Measurements from ENCODE around the gene GALNTL6. TPM values are rescaled to one million over a fixed set of nuclear protein-coding genes. Genes with fewer than 3 reads are reported as not detected.

Gene GALNTL6
- polyA plus RNA-seq, 1 donor (not counting 4 experiments of a cell fraction or from before 2014, with no cell fraction given), result not detected

- no peak for TF ChIP-seq EZH2 (IDR thresholded peaks at IDR 0.05; ENCODE audit: low read length)
- TF ChIP-seq CTCF (optimal IDR thresholded peaks at IDR 0.05 in 1 of 3, IDR thresholded peaks at IDR 0.05 in 1 of 3, conservative IDR thresholded peaks at IDR 0.05 in 1 of 3; ENCODE audit: extremely low read depth in 1 of 3, insufficient read depth in 2 of 3, low read length in 3 of 3), result no peak
- Histone ChIP-seq H3K27me3 (ENCODE audit: control insufficient read depth, extremely low read depth, insufficient read depth, low read length) (no peaks in the 10 kb centered on the region), H3K4me1 (ENCODE audit: control insufficient read depth, extremely low read depth, insufficient read depth, low read length) (no peaks in the 10 kb centered on the region), H3K9me1 (ENCODE audit: control insufficient read depth, extremely low read depth, insufficient read depth, low read length) (no peaks in the 10 kb centered on the region), H3K9ac (ENCODE audit: control insufficient read depth, extremely low read depth, insufficient read depth, low read length) (no peak overlapping the region), H3K9me3 (ENCODE audit: control insufficient read depth, low read depth, low read length) (no peaks in the 10 kb centered on the region), H2AFZ (ENCODE audit: control insufficient read depth, low read length) (no peak overlapping the region), H3K36me3 (ENCODE audit: control insufficient read depth in 2 of 2, extremely low read depth in 1 of 2, insufficient read depth in 2 of 2, low read length in 2 of 2) (no peaks in the 10 kb centered on the region), H4K20me1 (ENCODE audit: control insufficient read depth, extremely low read depth, insufficient read depth, low read length) (no peaks in the 10 kb centered on the region), H3K4me3 (ENCODE audit: control insufficient read depth in 2 of 3, extremely low read depth in 1 of 3, insufficient read depth in 2 of 3, low read depth in 1 of 3, low read length in 3 of 3) (no peak overlapping the region), H3K4me2 (ENCODE audit: control insufficient read depth, extremely low read depth, insufficient read depth, low read depth, low read length) (no peak overlapping the region), H3K27ac (ENCODE audit: control insufficient read depth, insufficient read depth, low read length) (no peak overlapping the region), H3K79me2 (ENCODE audit: control insufficient read depth, insufficient read depth, low read length) (no peaks in the 10 kb centered on the region)
- FAIRE-seq (no peak), DNase-seq (ENCODE audit: low read depth, low spot score) (no peak)
- dilution Hi-C loops (cut with MboI; ENCODE audit: extremely low pct_ligation_motif_present, low sequenced_read_pairs), result no loop called here
Measured at GRCh38 chr4:172887959-172888358, 1074.8 kb downstream of the GALNTL6 start.

DNA sequence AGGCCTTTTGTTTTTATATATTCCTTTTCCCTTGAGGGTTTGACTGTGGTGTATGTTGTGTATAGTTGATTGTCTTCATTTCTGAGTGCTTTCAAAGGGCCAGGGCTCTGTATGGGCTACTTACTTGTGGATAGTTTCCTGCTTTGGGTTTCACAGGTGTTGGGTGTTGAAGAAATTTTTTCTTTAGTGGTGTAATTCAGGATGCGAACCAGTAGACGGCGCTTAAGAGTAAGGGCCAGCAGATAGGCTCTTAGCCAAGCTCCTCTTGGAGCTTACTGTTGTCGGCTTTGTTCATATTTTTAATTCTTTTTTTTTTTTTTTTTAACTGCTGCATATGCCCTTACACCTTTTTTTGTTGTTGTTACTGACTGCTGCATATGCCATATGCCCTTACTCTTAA, 1079.1 kb downstream of the GALNTL6 start:
- no peaks in the 10 kb centered on the region for H3K9me3 ChIP-seq (ENCODE audit: control insufficient read depth, low read depth, low read length)
- peak; percentile 9 for DNase-seq (ENCODE audit: low read depth, low spot score)
- H3K4me2 ChIP-seq (ENCODE audit: control insufficient read depth, extremely low read depth, insufficient read depth, low read depth, low read length), result no peak overlapping the region
- TF ChIP-seq EZH2 (IDR thresholded peaks at IDR 0.05; ENCODE audit: low read length) (no peak), CTCF (optimal IDR thresholded peaks at IDR 0.05 in 1 of 3, IDR thresholded peaks at IDR 0.05 in 1 of 3, conservative IDR thresholded peaks at IDR 0.05 in 1 of 3; ENCODE audit: extremely low read depth in 1 of 3, insufficient read depth in 2 of 3, low read length in 3 of 3) (peak; percentile 52 to 91 (median 55))
- no peaks in the 10 kb centered on the region for H3K36me3 ChIP-seq (ENCODE audit: control insufficient read depth in 2 of 2, extremely low read depth in 1 of 2, insufficient read depth in 2 of 2, low read length in 2 of 2)
- H3K27ac ChIP-seq (ENCODE audit: control insufficient read depth, insufficient read depth, low read length), result no peak overlapping the region
- H3K27me3 ChIP-seq (ENCODE audit: control insufficient read depth, extremely low read depth, insufficient read depth, low read length), result no peaks in the 10 kb centered on the region
- H3K4me3 ChIP-seq (ENCODE audit: control insufficient read depth in 2 of 3, extremely low read depth in 1 of 3, insufficient read depth in 2 of 3, low read depth in 1 of 3, low read length in 3 of 3), result no peak overlapping the region
- H3K9me1 ChIP-seq (ENCODE audit: control insufficient read depth, extremely low read depth, insufficient read depth, low read length), result no peaks in the 10 kb centered on the region
- H3K4me1 ChIP-seq (ENCODE audit: control insufficient read depth, extremely low read depth, insufficient read depth, low read length), result no peaks in the 10 kb centered on the region
- H3K79me2 ChIP-seq (ENCODE audit: control insufficient read depth, insufficient read depth, low read length), result no peaks in the 10 kb centered on the region
- dilution Hi-C loops (cut with MboI; ENCODE audit: extremely low pct_ligation_motif_present, low sequenced_read_pairs), result no loop called here
- FAIRE-seq, result peak; percentile 9
- H3K9ac ChIP-seq (ENCODE audit: control insufficient read depth, extremely low read depth, insufficient read depth, low read length), result no peak overlapping the region
- H2AFZ ChIP-seq (ENCODE audit: control insufficient read depth, low read length), result no peak overlapping the region
- no peaks in the 10 kb centered on the region for H4K20me1 ChIP-seq (ENCODE audit: control insufficient read depth, extremely low read depth, insufficient read depth, low read length)

Measured in keratinocyte (primary cell).